Measurements from ENCODE around the gene PECR.

Gene PECR

DNA sequence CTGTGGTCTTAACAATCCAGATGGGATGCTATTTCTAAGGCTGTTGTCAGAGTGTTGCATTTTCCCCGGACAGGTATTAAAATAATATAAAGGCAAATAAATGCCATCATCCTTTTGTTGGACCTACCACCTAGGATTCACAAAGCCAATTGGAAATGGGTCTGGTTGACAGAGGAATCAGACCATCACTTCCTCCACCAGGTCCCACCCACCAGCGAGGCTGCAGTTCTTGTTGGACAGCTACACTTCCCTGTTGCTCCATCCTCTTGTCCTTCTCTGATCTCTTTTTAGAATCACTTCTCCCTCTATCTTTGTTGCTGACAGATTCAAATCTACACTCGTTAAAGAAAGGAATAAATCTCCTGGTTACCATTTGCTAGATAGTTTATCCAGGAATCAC, 1.2 kb upstream of the PECR start:
- TF ChIP-seq, protein P1, sequence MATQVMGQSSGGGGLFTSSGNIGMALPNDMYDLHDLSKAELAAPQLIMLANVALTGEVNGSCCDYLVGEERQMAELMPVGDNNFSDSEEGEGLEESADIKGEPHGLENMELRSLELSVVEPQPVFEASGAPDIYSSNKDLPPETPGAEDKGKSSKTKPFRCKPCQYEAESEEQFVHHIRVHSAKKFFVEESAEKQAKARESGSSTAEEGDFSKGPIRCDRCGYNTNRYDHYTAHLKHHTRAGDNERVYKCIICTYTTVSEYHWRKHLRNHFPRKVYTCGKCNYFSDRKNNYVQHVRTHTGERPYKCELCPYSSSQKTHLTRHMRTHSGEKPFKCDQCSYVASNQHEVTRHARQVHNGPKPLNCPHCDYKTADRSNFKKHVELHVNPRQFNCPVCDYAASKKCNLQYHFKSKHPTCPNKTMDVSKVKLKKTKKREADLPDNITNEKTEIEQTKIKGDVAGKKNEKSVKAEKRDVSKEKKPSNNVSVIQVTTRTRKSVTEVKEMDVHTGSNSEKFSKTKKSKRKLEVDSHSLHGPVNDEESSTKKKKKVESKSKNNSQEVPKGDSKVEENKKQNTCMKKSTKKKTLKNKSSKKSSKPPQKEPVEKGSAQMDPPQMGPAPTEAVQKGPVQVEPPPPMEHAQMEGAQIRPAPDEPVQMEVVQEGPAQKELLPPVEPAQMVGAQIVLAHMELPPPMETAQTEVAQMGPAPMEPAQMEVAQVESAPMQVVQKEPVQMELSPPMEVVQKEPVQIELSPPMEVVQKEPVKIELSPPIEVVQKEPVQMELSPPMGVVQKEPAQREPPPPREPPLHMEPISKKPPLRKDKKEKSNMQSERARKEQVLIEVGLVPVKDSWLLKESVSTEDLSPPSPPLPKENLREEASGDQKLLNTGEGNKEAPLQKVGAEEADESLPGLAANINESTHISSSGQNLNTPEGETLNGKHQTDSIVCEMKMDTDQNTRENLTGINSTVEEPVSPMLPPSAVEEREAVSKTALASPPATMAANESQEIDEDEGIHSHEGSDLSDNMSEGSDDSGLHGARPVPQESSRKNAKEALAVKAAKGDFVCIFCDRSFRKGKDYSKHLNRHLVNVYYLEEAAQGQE (IDR thresholded peaks at IDR 0.05; ENCODE audit: low read depth) = peak; percentile 19; the same call in 1 of the 2 replicates
- TF ChIP-seq FOXM1 (IDR thresholded peaks at IDR 0.05; ENCODE audit: borderline replicate concordance, low read depth) (no peak), NFIC (IDR thresholded peaks at IDR 0.05) (no peak)
- TF ChIP-seq, protein P2, sequence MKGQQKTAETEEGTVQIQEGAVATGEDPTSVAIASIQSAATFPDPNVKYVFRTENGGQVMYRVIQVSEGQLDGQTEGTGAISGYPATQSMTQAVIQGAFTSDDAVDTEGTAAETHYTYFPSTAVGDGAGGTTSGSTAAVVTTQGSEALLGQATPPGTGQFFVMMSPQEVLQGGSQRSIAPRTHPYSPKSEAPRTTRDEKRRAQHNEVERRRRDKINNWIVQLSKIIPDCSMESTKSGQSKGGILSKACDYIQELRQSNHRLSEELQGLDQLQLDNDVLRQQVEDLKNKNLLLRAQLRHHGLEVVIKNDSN (IDR thresholded peaks at IDR 0.05) = no peak

GRCh38 chr2:216082117-216082711, 605 bp upstream of the PECR start:
- TF ChIP-seq TAF1 (IDR thresholded peaks at IDR 0.05; ENCODE audit: low read depth) (no peak), NFIC (IDR thresholded peaks at IDR 0.05) (no peak), CEBPB (IDR thresholded peaks at IDR 0.05) (no peak), CREB1 (IDR thresholded peaks at IDR 0.05; ENCODE audit: low read depth) (no peak), FOXM1 (IDR thresholded peaks at IDR 0.05; ENCODE audit: borderline replicate concordance, low read depth) (no peak), RAD21 (IDR thresholded peaks at IDR 0.05; ENCODE audit: low read depth) (no peak), TCF12 (IDR thresholded peaks at IDR 0.05; ENCODE audit: low read depth) (no peak), EGR1 (IDR thresholded peaks at IDR 0.05) (no peak)
- TF ChIP-seq, protein P2 (IDR thresholded peaks at IDR 0.05) = no peak
- TF ChIP-seq, protein P3, sequence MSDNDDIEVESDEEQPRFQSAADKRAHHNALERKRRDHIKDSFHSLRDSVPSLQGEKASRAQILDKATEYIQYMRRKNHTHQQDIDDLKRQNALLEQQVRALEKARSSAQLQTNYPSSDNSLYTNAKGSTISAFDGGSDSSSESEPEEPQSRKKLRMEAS (IDR thresholded peaks at IDR 0.05) = no peak

GRCh38 chr2:216081012-216081411, 597 bp downstream of the PECR start:
- TF ChIP-seq EP300 (IDR thresholded peaks at IDR 0.05; ENCODE audit: borderline replicate concordance) (no peak), CEBPB (IDR thresholded peaks at IDR 0.05) (no peak), ZBTB7A (IDR thresholded peaks at IDR 0.05; ENCODE audit: low read depth) (no peak), CREB1 (IDR thresholded peaks at IDR 0.05; ENCODE audit: low read depth) (no peak), RAD21 (IDR thresholded peaks at IDR 0.05; ENCODE audit: low read depth) (no peak), YY1 (IDR thresholded peaks at IDR 0.05; ENCODE audit: low read depth) (no peak), TCF12 (IDR thresholded peaks at IDR 0.05; ENCODE audit: low read depth) (no peak), NFIC (IDR thresholded peaks at IDR 0.05) (no peak), EGR1 (IDR thresholded peaks at IDR 0.05) (no peak), FOXM1 (IDR thresholded peaks at IDR 0.05; ENCODE audit: borderline replicate concordance, low read depth) (no peak), TAF1 (IDR thresholded peaks at IDR 0.05; ENCODE audit: low read depth) (no peak), TEAD4 (IDR thresholded peaks at IDR 0.05) (no peak)
- TF ChIP-seq, protein P2 (IDR thresholded peaks at IDR 0.05) = no peak
- TF ChIP-seq, protein P3 (IDR thresholded peaks at IDR 0.05) = no peak
- TF ChIP-seq, protein P1 (IDR thresholded peaks at IDR 0.05; ENCODE audit: low read depth) = no peak

GRCh38 chr2:216078776-216079175, 2.8 kb downstream of the PECR start:
- TF ChIP-seq CEBPB (IDR thresholded peaks at IDR 0.05) (no peak), CREB1 (IDR thresholded peaks at IDR 0.05; ENCODE audit: low read depth) (no peak), NFIC (IDR thresholded peaks at IDR 0.05) (no peak), ZBTB7A (IDR thresholded peaks at IDR 0.05; ENCODE audit: low read depth) (no peak), TAF1 (IDR thresholded peaks at IDR 0.05; ENCODE audit: low read depth) (no peak), EGR1 (IDR thresholded peaks at IDR 0.05) (no peak), YY1 (IDR thresholded peaks at IDR 0.05; ENCODE audit: low read depth) (no peak), FOXM1 (IDR thresholded peaks at IDR 0.05; ENCODE audit: borderline replicate concordance, low read depth) (no peak), RAD21 (IDR thresholded peaks at IDR 0.05; ENCODE audit: low read depth) (no peak)
- TF ChIP-seq, protein P1 (IDR thresholded peaks at IDR 0.05; ENCODE audit: low read depth) = no peak
- TF ChIP-seq, protein P3 (IDR thresholded peaks at IDR 0.05) = no peak
- TF ChIP-seq, protein P2 (IDR thresholded peaks at IDR 0.05) = no peak

All from Ishikawa (cell line).